H1 (cell line): ENCODE data around the gene TMEM221. TPM values are rescaled to one million over a fixed set of nuclear protein-coding genes. Genes with fewer than 3 reads are reported as not detected.

Experiments
- CTCF ChIA-PET: fragments of 300-600 bp; sonication (Branson Sonifier 250); formaldehyde crosslinking; loops from one replicate; lab custom pipeline; 2021; ENCODE audit not compliant: partially characterized antibody; lab: Charles Lee
- POLR2A ChIA-PET: fragments of 300-600 bp; sonication (Branson Sonifier 250); formaldehyde crosslinking; loops from one replicate; lab custom pipeline; 2021; ENCODE audit warnings: inconsistent platforms; ENCODE audit not compliant: partially characterized antibody; lab: Charles Lee
- DNase-seq, 2 experiments: peaks; one replicate each; pipeline versions ENCODE4 v3.0.0 to v3.0.0-alpha.2; 2010 to 2022; ENCODE audit warnings: low spot score in 2 of 2, low read depth in 1 of 2, mixed read lengths in 1 of 2
- FAIRE-seq: peaks from 2 replicates; lab custom pipeline; 2011; peaks lifted over from hg19 to GRCh38; lab: Jason Lieb, UNC
- H2AFZ ChIP-seq: 2 replicates; pipeline ENCODE4 v1.8.1; 2012; ENCODE audit warnings: low read length, inconsistent platforms
- H2AK5ac ChIP-seq: 2 replicates; pipeline ENCODE4 v1.6.1; 2013; ENCODE audit warnings: low read depth, low read length
- H2BK120ac ChIP-seq: replicated peaks from 2 replicates; pipeline ENCODE3; 2013; ENCODE audit warnings: low read depth, low read length, inconsistent platforms
- H2BK12ac ChIP-seq: 2 replicates; pipeline ENCODE4 v1.6.1; 2013; ENCODE audit warnings: low read depth, low read length
- H2BK15ac ChIP-seq: 2 replicates; pipeline ENCODE4 v1.6.1; 2013; ENCODE audit warnings: low read length
- H2BK20ac ChIP-seq: 2 replicates; pipeline ENCODE4 v1.6.1; 2013; ENCODE audit warnings: low read length
- H2BK5ac ChIP-seq: 2 replicates; pipeline ENCODE4 v1.6.1; 2013; ENCODE audit warnings: low read depth, low read length
- H3K14ac ChIP-seq: 2 replicates; pipeline ENCODE4 v1.6.1; 2013; ENCODE audit warnings: inconsistent platforms; ENCODE audit not compliant: insufficient read length
- H3K18ac ChIP-seq: 2 replicates; pipeline ENCODE4 v1.6.1; 2013; ENCODE audit warnings: low read length; ENCODE audit errors: extremely low read depth
- H3K23ac ChIP-seq: 2 replicates; pipeline ENCODE4 v1.6.1; 2013; ENCODE audit warnings: inconsistent platforms; ENCODE audit not compliant: insufficient read length
- H3K23me2 ChIP-seq: 2 replicates; pipeline ENCODE4 v1.6.1; 2013; ENCODE audit warnings: low read depth, low read length
- H3K27ac ChIP-seq: 2 replicates; pipeline ENCODE4 v1.6.1; 2011; ENCODE audit warnings: low read depth, low read length, inconsistent platforms
- H3K27me3 ChIP-seq, 4 experiments: replicated peaks in 1 of 4; 1 replicate in 1 of 4; 2 replicates in 3 of 4; pipeline versions ENCODE4 v1.6.1 to v1.8.1; 2011 to 2013; ENCODE audit warnings: low read length in 3 of 4, mild to moderate bottlenecking in 3 of 4, inconsistent platforms in 2 of 4, mixed read lengths in 2 of 4, moderate library complexity in 1 of 4; ENCODE audit not compliant: control insufficient read depth in 3 of 4, insufficient read depth in 3 of 4; ENCODE audit errors: extremely low read depth in 1 of 4
- H3K36me3 ChIP-seq, 4 experiments: 2 replicates each; pipeline versions ENCODE4 v1.6.1 to v1.8.1; 2011 to 2013; ENCODE audit warnings: mild to moderate bottlenecking in 4 of 4, low read length in 3 of 4, moderate library complexity in 2 of 4, control low read depth in 1 of 4, inconsistent platforms in 1 of 4; ENCODE audit not compliant: insufficient read depth in 4 of 4, control insufficient read depth in 2 of 4
- H3K4ac ChIP-seq: replicated peaks from 2 replicates; pipeline ENCODE3; 2013; ENCODE audit warnings: low read length, low read depth, mixed read lengths, inconsistent platforms; ENCODE audit not compliant: insufficient read length
- H3K4me1 ChIP-seq, 4 experiments: replicated peaks in 1 of 4; 1 replicate in 1 of 4; 2 replicates in 3 of 4; pipeline versions ENCODE4 v1.6.1 to v1.8.1; 2011 to 2013; ENCODE audit warnings: low read length in 3 of 4, inconsistent platforms in 2 of 4, mixed read lengths in 1 of 4; ENCODE audit not compliant: insufficient read depth in 4 of 4, control insufficient read depth in 3 of 4
- H3K4me2 ChIP-seq, 2 experiments: 2 replicates each; pipeline versions ENCODE4 v1.6.1 to v1.8.1; 2011 to 2013; ENCODE audit warnings: low read depth in 2 of 2, low read length in 2 of 2, control low read depth in 1 of 2, inconsistent platforms in 1 of 2, mild to moderate bottlenecking in 1 of 2; ENCODE audit not compliant: insufficient read depth in 1 of 2
- H3K4me3 ChIP-seq, 4 experiments: fragments of 200-600, 300-600 bp in 1 of 4; sonication (generic), shearing (Covaris generic), sonication (Bioruptor Twin) in 1 of 4; 2 replicates each; pipeline versions ENCODE4 v1.5.1 to v1.8.1; 2011 to 2016; ENCODE audit warnings: low read length in 4 of 4, low read depth in 3 of 4, control low read depth in 2 of 4, inconsistent platforms in 2 of 4, mild to moderate bottlenecking in 2 of 4, mixed read lengths in 1 of 4, moderate library complexity in 1 of 4; ENCODE audit not compliant: insufficient read depth in 2 of 4; ENCODE audit errors: extremely low read depth in 1 of 4
- H3K56ac ChIP-seq: replicated peaks from 2 replicates; pipeline ENCODE3; 2013; ENCODE audit warnings: low read depth, mild to moderate bottlenecking, mixed read lengths, low read length, inconsistent platforms; ENCODE audit not compliant: insufficient read length
- H3K79me1 ChIP-seq: 2 replicates; pipeline ENCODE4 v1.6.1; 2013; ENCODE audit warnings: low read depth, low read length, control low read depth
- H3K79me2 ChIP-seq, 2 experiments: 2 replicates each; pipeline versions ENCODE4 v1.6.1 to v1.8.1; 2012 to 2013; ENCODE audit warnings: low read length in 2 of 2, mild to moderate bottlenecking in 2 of 2, inconsistent platforms in 1 of 2; ENCODE audit not compliant: insufficient read depth in 2 of 2, control insufficient read depth in 1 of 2
- H3K9ac ChIP-seq, 4 experiments: replicated peaks in 1 of 4; 1 replicate in 1 of 4; 2 replicates in 3 of 4; pipeline versions ENCODE4 v1.6.1 to v1.8.1; 2011 to 2013; ENCODE audit warnings: low read depth in 3 of 4, low read length in 3 of 4, control low read depth in 2 of 4, mild to moderate bottlenecking in 2 of 4, moderate library complexity in 2 of 4, inconsistent platforms in 1 of 4; ENCODE audit errors: extremely low read depth in 1 of 4
- H3K9me3 ChIP-seq, 2 experiments: 2 replicates each; pipeline versions ENCODE4 v1.6.1 to v1.8.1; 2012 to 2013; ENCODE audit warnings: mild to moderate bottlenecking in 2 of 2, moderate library complexity in 2 of 2, control low read depth in 1 of 2, inconsistent platforms in 1 of 2, low read depth in 1 of 2, low read length in 1 of 2, mixed read lengths in 1 of 2; ENCODE audit not compliant: insufficient read depth in 2 of 2
- H4K20me1 ChIP-seq, 2 experiments: replicated peaks in 1 of 2; 2 replicates each; pipeline versions ENCODE3 to v1.8.1; 2011 to 2013; ENCODE audit warnings: inconsistent platforms in 2 of 2, low read length in 2 of 2, mild to moderate bottlenecking in 1 of 2; ENCODE audit not compliant: insufficient read depth in 2 of 2, control insufficient read depth in 1 of 2
- H4K5ac ChIP-seq: 2 replicates; pipeline ENCODE4 v1.6.1; 2013; ENCODE audit warnings: low read length, low read depth, mixed read lengths, inconsistent platforms; ENCODE audit not compliant: insufficient read length
- H4K8ac ChIP-seq: 2 replicates; pipeline ENCODE4 v1.8.0; 2013; ENCODE audit warnings: mild to moderate bottlenecking, moderate library complexity, low read length, inconsistent platforms; ENCODE audit not compliant: insufficient read depth; ENCODE audit errors: extremely low read depth
- H4K91ac ChIP-seq: replicated peaks from 2 replicates; pipeline ENCODE3; 2013; ENCODE audit warnings: low read length, mixed read lengths, inconsistent platforms; ENCODE audit not compliant: insufficient read length
- BRCA1 ChIP-seq: IDR thresholded peaks from 2 replicates; pipeline ENCODE4 v1.6.1; 2012; ENCODE audit warnings: low read depth, low read length, improper control_type of control experiment
- CBX5 ChIP-seq: fragments of 300-800, 300-1000 bp; sonication (generic); IDR thresholded peaks from 2 replicates; pipeline ENCODE4 v1.7.1; 2016; ENCODE audit warnings: antibody characterized with exemption, low read length, low read depth
- CHD1 ChIP-seq: IDR thresholded peaks from 2 replicates; pipeline ENCODE4 v1.6.1; 2012; ENCODE audit warnings: low read depth, low read length, improper control_type of control experiment
- FOSL1 ChIP-seq: IDR thresholded peaks from 2 replicates; pipeline ENCODE4 v1.6.1; 2011; ENCODE audit warnings: mild to moderate bottlenecking, low read depth, low read length, moderate library complexity; ENCODE audit not compliant: insufficient read depth
- HDAC2 ChIP-seq, 2 experiments: fragments of 300-600 bp in 1 of 2; sonication (generic) in 1 of 2; IDR thresholded peaks; 2 replicates each; pipeline ENCODE4 v1.6.1; 2011 to 2012; ENCODE audit warnings: low read depth in 2 of 2, low read length in 2 of 2, mild to moderate bottlenecking in 2 of 2, moderate library complexity in 2 of 2, borderline replicate concordance in 1 of 2, inconsistent platforms in 1 of 2
- NANOG ChIP-seq: IDR thresholded peaks from 2 replicates; pipeline ENCODE4 v1.6.1; 2011; ENCODE audit warnings: low read length, low read depth, mild to moderate bottlenecking, inconsistent platforms; ENCODE audit not compliant: insufficient read depth, poor library complexity, severe bottlenecking
- PHF8 ChIP-seq: fragments of 200-600 bp; sonication (generic); conservative IDR thresholded peaks from 2 replicates; pipeline ENCODE4 v1.7.1; 2012; ENCODE audit warnings: low read depth, mild to moderate bottlenecking, inconsistent platforms, low read length, moderate library complexity
- POU5F1 ChIP-seq: IDR thresholded peaks from 2 replicates; pipeline ENCODE4 v1.6.1; 2011; ENCODE audit warnings: low read depth, mild to moderate bottlenecking, low read length, moderate library complexity
- TAF1 ChIP-seq: IDR thresholded peaks from 2 replicates; pipeline ENCODE4 v1.6.1; 2011; ENCODE audit warnings: mild to moderate bottlenecking, low read depth, low read length
- TAF7 ChIP-seq: optimal IDR thresholded peaks from 2 replicates; pipeline ENCODE3; 2011; ENCODE audit warnings: low read depth, mild to moderate bottlenecking, inconsistent platforms, low read length, moderate library complexity, borderline replicate concordance
- TCF12 ChIP-seq: IDR thresholded peaks from 2 replicates; pipeline ENCODE4 v1.6.1; 2011; ENCODE audit warnings: low read depth, mild to moderate bottlenecking, low read length
- WGBS, 2 experiments: shearing (Covaris generic) in 1 of 2; methylation state at CpG; one replicate each; pipeline versions ENCODE4 v1.1.6 to v1.1.7; 2013 to 2015; ENCODE audit warnings: low lambda C conversion rate in 2 of 2, mixed read lengths in 2 of 2, inconsistent platforms in 1 of 2, low coverage in 1 of 2, missing lambda C conversion rate in 1 of 2; ENCODE audit not compliant: insufficient replicate concordance in 2 of 2, insufficient coverage in 1 of 2, insufficient read length in 1 of 2; ENCODE audit errors: extremely low coverage in 1 of 2, missing lambda C conversion rate in 1 of 2; 5-methylcytosine and 5-hydroxymethylcytosine counted together
- polyA plus RNA-seq, 7 experiments: library from polyadenylated mRNA; depleted of rRNA in 3 of 7; stranded (reverse) in 5 of 7; unstranded in 2 of 7; fragments of >200 nt in 5 of 7; fragments of 200-250 nt in 2 of 7; gene quantifications; 1 replicate in 5 of 7; 2 replicates in 1 of 7; 4 replicates in 1 of 7; pipeline versions ENCODE4 v1.2.1 to v1.2.3, GENCODE V29; 2011 to 2013; ENCODE audit warnings: missing spikeins in 2 of 7, mixed read lengths in 2 of 7
- total RNA-seq: library from RNA; stranded (reverse); fragmentation: NEBNext Ultra II Directional; extraction: Animal tissue kit (Norgen Biotek cat#: 25700); gene quantifications from 2 replicates; pipeline ENCODE4 v1.2.1, GENCODE V29; 2021
- TF ChIP-seq, protein P1 (sequence below): IDR thresholded peaks from 2 replicates; pipeline ENCODE4 v1.6.1; 2012; ENCODE audit warnings: low read length, inconsistent platforms

Gene TMEM221
- total and polyA plus RNA-seq, 2 of the 8 experiments (the other 6 are each of a cell fraction or from before 2014, with no cell fraction given): 1.4 to 2.0 TPM

DNA sequence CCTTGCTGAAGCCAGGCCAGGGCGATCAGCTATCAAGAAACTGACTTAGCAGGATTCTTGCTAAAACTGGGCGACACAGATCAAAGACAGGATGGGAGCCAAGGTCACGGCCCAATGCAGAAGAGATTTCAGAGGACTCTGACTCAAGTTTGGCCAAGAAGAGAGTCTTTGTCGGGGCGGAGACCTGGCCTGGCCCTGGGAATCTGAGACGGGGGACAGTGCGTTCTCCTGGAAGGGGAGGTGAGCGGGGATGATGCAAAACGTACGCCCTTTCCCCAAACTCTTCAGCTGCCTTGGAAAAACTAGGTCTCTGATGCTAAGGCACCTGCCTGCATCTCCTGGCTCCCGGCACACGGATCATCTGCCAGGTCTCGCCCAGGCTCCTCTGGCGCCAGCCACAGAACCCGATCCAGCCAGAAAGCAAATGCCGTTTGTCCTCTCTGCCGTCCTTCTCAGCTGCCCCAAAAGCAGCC, 18.8 kb downstream of the TMEM221 start:
- DNase-seq: no peak
- Histone ChIP-seq H2BK5ac (no peak overlapping the region), H3K27ac (no peak overlapping the region), H3K23ac (no peak overlapping the region), H3K9me3 (no peaks in the 10 kb centered on the region), H3K4me1 (peaks cover 0 to 4% (median under 1%) of the 10 kb centered on the region in 4 experiments; a peak in 5 of 7 replicates), H2AFZ (no peak overlapping the region), H3K4me2 (no peak overlapping the region), H3K56ac (no peak overlapping the region), H3K4ac (no peak overlapping the region), H4K91ac (no peak overlapping the region), H3K14ac (no peak overlapping the region), H4K8ac (no peak overlapping the region), H3K23me2 (no peaks in the 10 kb centered on the region; the same call in 1 of the 2 replicates), H2BK20ac (no peak overlapping the region), H3K27me3 (no peaks in the 10 kb centered on the region; a peak in 1 of 7 replicates), H2BK120ac (no peak overlapping the region), H3K18ac (no peak overlapping the region), H2AK5ac (no peak overlapping the region), H2BK12ac (no peak overlapping the region), H3K36me3 (no peaks in the 10 kb centered on the region), H3K79me2 (no peaks in the 10 kb centered on the region), H4K5ac (no peak overlapping the region), H3K79me1 (no peaks in the 10 kb centered on the region), H3K9ac (no peak overlapping the region), H4K20me1 (no peaks in the 10 kb centered on the region), H3K4me3 (no peak overlapping the region), H2BK15ac (no peak overlapping the region)
- no peak for FAIRE-seq
- POLR2A ChIA-PET: interaction anchor here (0.6 to 1.5 kb wide), 7 partner anchors 10 to 436 kb away, joined by 3 to 6 read pairs (median 3); partner anchors contain the start of genes JAK3 and MVB12A
- CTCF ChIA-PET: interaction anchor here (0.7 to 6.4 kb wide), 8 partner anchors 10 to 346 kb away, joined by 3 to 40 read pairs (median 3); no protein-coding TSS in a partner anchor
- WGBS, 2 experiments: 85% methylated on average over 17 of the region's 17 CpGs; no CpG with 5 or more reads in 1 of the 2 experiments
- TF ChIP-seq NANOG (no peak), TAF1 (no peak), PHF8 (no peak), CBX5 (no peak), POU5F1 (no peak), CHD1 (no peak), FOSL1 (no peak), TAF7 (no peak), TCF12 (no peak), BRCA1 (no peak), HDAC2 (IDR thresholded peaks at IDR 0.05; ENCODE audit: borderline replicate concordance in 1 of 2, low read depth in 2 of 2, low read length in 2 of 2) (no peak)
- TF ChIP-seq, protein P1, sequence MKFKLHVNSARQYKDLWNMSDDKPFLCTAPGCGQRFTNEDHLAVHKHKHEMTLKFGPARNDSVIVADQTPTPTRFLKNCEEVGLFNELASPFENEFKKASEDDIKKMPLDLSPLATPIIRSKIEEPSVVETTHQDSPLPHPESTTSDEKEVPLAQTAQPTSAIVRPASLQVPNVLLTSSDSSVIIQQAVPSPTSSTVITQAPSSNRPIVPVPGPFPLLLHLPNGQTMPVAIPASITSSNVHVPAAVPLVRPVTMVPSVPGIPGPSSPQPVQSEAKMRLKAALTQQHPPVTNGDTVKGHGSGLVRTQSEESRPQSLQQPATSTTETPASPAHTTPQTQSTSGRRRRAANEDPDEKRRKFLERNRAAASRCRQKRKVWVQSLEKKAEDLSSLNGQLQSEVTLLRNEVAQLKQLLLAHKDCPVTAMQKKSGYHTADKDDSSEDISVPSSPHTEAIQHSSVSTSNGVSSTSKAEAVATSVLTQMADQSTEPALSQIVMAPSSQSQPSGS: no peak
